Femur (tissue), 1 donor: Measurements from ENCODE around the gene CD55.

Experiments used
- DNase-seq: peaks from one replicate; pipeline ENCODE4 v3.0.0-alpha.2; 2017

The CD55 gene

GRCh38 chr1:207331354-207332313, 10.2 kb downstream of the CD55 start:
- DNase-seq: no peak

GRCh38 chr1:207333009-207333600, 11.6 kb downstream of the CD55 start:
- no peak for DNase-seq

GRCh38 chr1:207333620-207334019, 12.1 kb downstream of the CD55 start:
- DNase-seq: no peak

GRCh38 chr1:207334337-207334736, 12.9 kb downstream of the CD55 start:
- DNase-seq: no peak

GRCh38 chr1:207335138-207335537, 13.7 kb downstream of the CD55 start:
- DNase-seq: no peak

- DNase-seq: no peak
Observed at GRCh38 chr1:207335695-207336363, 14.4 kb downstream of the CD55 start.

GRCh38 chr1:207336559-207337467, 15.3 kb downstream of the CD55 start:
- no peak for DNase-seq

GRCh38 chr1:207342332-207342731, 20.9 kb downstream of the CD55 start:
- no peak for DNase-seq

GRCh38 chr1:207343675-207344074, 22.2 kb downstream of the CD55 start:
- no peak for DNase-seq

GRCh38 chr1:207344221-207344620, 22.7 kb downstream of the CD55 start:
- no peak for DNase-seq

GRCh38 chr1:207345644-207346477, 24.4 kb downstream of the CD55 start:
- DNase-seq: no peak

- DNase-seq: no peak
Observed at GRCh38 chr1:207346513-207346912, 25.0 kb downstream of the CD55 start.

GRCh38 chr1:207349979-207350378, 28.5 kb downstream of the CD55 start:
- DNase-seq: no peak

GRCh38 chr1:207352554-207352953, 31.1 kb downstream of the CD55 start:
- no peak for DNase-seq

GRCh38 chr1:207355060-207355459, 33.6 kb downstream of the CD55 start:
- DNase-seq: no peak

GRCh38 chr1:207355513-207356295, 34.2 kb downstream of the CD55 start:
- DNase-seq: no peak

- no peak for DNase-seq
Observed at GRCh38 chr1:207361029-207361428, 39.6 kb downstream of the CD55 start.

GRCh38 chr1:207361889-207362288, 40.4 kb downstream of the CD55 start:
- no peak for DNase-seq

- no peak for DNase-seq
Observed at GRCh38 chr1:207362962-207363860, 41.7 kb downstream of the CD55 start.

- no peak for DNase-seq
Observed at GRCh38 chr1:207363871-207364270, 42.4 kb downstream of the CD55 start.
